Activated CD4-positive, CD25-positive, alpha-beta regulatory T cell treated with anti-CD3 and anti-CD28 coated beads, Interleukin-2, amount 50 U/mL, for 24 hours (primary cell): Measurements from ENCODE around the gene SHISA9.
"Not testable (repeated sequence)": the region's sequence is repeated elsewhere in the genome, so short reads cannot be mapped to it uniquely, and the experiment has no call there.

Experiments
- ATAC-seq, 2 donors: fragments of 150-1000 bp; cut with Tn5 transposase; one replicate each; pipeline ENCODE4 v1.10.0; 2021; ENCODE audit warnings: mild to moderate bottlenecking in 1 of 2, moderate library complexity in 1 of 2

Gene SHISA9

DNA sequence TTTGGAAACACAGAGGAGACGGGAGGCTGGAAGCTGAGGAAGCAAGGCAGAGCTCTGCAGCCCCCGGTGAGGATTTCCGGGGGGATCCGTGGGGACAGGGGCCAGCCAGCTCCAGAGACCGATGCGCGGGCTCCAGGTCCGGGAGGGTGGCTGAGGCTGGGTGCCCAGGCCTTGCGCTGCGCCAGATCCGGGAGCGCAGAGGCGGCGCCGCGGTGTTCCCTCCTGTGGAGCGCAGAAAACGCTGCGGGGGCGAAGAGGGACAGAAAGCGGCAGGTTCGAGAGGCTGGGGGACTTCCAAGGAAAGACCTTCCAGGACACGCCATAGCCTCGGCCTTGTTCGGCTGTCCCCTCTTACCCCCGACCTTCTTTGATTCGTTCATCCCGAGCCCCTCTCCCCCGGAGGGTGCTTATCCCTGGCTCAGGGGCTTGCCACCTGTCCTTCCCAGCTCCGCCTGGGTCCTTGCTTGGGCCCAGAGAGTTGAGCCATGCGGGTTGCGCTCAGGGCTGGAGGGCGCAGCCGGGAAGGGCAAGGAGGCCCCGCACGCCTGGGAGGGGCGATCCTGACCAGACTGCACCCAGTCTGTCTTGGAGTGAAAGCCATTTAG, 697 bp upstream of the SHISA9 start:
- no peak for ATAC-seq

DNA sequence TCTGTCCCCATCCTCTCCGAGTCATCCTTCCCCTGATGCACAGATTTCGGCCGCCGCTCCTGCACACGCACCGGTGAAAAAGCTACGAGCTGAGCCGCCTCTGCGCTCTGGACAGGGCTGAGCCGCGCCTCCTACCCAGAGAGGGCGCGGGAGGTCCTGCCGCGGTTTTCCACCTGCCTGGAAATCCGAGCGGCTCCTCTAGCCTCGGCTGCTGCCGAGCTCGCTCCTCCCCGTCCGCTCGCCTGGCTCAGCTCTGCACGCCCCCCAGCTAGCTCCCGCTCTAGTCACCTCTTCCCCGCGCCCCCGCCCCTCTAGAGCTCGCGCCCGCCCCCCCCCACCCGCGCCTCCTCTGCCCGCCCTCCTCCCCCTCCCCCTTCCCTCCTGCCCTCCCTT, 198 bp upstream of the SHISA9 start:
- ATAC-seq = no peak

DNA sequence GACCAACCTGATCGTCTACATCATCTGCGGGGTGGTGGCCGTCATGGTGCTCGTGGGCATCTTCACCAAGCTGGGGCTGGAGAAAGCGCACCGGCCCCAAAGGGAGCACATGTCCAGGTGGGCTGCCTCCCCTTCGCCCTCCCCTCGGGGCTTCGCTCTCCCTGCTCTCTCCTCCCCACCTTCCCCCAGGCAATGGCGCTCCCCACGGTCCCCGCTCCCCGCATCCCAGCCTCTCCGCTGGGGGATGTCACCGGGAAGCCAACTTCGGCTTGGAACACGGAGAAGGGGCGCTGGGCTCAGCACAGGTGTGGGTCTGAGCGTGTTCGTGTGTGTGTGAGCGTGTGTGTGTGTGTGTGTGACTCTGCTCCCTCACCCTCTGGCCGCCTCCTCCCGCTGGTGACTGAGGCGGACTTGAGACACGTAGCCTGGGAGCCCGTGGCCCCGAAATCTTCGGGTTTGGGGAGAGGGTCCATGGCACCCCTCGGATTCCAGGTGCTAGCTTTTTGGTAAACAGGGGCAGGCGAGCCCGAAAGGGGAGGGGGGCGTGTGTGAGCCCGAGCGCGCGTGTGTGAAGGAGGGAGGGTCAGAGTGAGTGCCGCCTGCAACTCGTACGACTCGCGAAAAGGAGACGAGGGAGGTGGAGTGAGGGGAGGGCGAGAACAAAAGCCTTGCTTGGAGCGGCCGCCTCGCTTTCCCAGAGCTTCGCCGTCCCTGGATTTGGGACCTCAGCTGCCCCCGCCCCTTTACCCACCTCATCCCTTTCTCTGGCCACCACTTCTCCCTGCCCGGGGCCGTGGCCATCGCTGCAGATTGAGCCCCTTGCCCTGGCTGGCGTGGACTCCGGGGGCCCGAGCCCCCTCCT, 1.3 kb downstream of the SHISA9 start:
- ATAC-seq = no peak

DNA sequence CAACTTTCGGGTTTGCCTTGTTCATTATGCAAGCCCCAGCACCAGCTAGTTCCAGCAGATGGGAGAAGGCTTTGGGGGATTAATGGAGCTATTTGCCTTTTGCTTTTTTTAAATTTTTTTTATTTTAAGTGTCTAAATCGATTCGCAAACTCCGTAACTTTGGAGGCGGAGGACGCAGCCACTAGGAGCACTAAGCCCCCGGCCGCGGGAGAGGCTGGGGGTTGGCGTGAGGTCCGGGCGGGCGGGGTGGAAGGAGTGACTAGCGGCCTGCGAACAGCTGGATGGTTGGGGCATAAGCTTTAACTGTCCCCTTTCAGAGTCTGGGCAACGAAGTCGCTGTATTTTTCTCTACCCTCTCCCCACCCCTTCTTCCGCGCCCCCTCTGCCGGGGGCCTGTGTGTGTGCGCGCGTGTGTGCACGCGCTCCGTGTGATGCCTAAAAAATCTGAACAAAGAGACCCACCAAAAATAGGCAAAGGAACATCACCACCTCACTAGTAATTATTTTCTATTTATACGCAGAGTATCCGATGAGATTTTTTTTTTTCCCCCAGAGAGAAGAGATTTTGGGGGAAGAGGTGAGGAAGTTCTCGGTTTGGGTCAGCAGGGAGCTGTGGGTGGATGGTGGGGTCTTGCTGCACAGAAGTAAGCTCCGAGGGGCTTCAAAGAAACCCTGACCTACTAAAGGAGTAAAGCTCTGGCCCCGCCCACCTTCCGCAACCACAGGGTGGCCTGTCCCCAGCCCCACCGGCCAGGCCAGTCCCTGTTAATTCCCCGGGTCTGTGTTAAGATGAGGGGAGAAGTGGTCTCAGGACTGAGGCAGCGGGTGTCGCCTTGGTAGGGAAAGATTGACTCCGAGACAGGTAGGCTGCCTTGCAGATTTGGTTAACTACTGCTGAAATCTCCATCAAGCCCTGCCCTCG, 2.3 kb downstream of the SHISA9 start:
- no peak for ATAC-seq

DNA sequence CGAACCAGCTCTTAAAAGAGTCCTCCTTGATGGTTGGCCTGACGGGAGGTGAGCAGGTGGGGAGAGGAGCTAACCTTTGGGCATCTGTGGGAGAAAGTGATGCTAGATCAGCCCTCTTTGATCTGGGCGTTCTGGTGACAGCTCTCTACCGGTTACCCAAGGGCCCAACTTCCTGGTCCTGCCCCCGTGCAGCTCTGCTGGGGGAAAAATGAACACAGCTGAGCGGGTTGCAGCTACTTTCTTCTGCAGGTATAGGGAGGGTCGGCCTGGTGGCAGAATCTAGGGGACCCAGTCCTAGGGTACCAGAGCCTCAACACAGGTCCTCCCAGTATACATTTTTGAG, 2.9 kb downstream of the SHISA9 start:
- ATAC-seq = no peak

DNA sequence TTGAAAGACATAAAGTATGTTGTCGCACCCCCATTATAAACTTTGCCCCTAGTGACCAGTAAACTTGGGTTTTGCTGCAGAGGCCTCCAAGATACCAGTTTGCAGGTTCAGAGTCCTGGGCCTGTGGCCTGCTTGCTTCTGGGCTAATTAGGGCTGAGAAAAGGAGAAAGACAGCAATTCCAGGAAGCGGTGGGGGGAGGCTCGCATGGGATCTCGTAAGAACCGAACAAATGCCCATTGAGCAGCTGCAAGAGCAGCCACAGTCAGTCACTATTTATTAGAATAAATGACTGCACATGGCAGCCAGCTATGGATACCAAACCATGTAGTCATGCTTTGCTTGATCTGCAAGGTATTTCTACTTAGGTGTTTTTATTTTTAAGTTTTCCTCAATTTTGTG, 4.9 kb downstream of the SHISA9 start:
- no peak for ATAC-seq

DNA sequence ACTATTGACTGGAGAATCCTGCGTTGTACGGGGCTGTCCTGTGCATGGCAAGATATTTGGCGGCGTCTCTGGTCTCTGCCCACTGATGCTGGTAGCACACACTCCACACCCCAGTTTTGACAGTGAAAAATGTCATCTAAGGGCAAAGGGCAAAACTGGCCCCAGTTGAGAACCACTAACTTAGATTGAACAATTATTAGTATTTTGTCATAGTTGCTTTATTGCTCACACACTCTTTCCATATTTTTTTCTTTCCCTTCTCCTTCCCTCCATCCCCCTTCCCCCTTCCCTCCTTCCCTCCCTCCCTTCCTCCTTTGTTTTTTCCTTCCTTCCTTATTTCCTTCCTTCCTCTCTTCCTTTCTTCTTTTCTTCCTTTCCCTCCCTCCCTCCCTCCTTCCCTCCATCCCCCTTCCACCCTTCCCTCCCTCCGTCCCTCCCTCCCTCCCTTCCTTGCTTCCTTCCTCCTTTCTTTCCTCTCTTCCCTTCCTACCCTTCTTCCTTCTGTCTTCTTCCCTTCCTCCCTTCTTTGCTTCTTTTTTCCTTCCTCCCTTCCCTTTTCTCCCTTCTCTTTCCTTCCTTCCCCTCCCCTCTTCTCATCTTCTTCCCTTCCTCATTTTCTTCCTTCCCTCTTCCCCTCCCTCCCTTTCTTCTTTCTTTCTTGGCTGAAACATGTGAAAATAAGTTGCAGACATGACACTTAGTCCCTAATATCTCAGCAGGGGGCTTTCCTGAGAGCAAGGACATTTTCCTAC, 5.5 kb downstream of the SHISA9 start:
- ATAC-seq = no peak

DNA sequence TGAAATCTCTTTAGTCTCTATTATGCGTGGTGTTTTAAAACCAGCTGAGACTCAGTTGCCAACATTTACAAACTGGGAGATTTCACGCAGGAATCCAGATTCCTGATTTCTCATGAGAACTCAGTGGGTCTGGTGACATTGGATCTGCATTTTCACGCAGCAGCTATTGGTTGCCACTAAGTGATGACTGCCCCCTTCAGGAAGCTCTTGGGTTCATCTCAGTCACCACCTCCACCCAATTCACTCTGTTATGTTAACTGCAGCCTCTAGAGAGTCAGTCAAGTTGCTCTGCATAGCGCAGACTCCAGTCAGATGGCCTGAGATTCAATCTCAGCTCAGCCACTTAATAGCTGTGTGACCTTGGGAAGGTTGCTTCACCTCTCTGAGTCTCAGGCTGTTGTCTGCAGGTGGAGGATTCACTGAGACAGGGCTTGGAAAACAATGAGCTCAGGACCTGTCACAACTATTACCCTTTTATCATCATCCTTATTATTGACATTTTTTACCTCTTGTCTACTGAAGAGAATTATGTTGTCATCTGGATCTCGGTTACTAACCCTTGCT, 6.4 kb downstream of the SHISA9 start:
- ATAC-seq = no peak

DNA sequence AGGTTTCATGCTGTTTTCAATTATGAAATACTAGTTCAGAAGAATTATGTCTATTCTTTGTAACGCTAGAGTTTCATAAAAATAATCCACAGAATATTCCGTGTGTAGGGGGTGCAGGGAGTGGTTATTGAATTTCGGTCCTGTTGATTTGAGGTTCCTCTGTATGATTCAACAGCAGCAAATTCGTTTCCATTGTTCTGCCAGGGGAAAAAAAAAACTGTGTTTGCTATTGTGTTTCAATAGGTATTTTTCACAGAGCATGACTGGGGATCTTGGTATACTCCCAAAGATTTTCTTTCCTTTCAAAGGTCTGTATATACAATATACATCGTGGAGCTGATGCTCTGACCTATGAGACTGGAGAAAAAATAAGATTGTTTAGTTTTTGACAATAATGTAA, 15.8 kb downstream of the SHISA9 start:
- no peak for ATAC-seq

DNA sequence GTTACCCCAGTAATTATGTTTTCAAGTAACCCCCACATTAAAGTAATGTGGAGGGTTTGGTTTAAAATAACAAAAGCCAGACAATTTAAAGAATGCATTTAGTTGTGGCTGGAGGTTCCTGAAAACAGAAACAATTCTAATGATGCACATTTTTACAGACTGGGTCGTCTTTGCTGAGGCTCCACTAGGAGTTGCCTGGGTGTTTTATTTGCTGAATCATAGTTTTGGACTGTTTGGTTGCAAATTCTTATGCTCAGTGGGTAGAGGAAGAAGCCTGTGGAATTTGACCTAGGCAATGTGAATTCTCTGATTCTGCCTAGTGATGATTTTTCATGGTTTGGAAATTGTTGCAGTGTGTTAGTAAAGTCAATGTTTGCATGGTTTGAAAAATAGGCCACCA, 16.3 kb downstream of the SHISA9 start:
- no peak for ATAC-seq

DNA sequence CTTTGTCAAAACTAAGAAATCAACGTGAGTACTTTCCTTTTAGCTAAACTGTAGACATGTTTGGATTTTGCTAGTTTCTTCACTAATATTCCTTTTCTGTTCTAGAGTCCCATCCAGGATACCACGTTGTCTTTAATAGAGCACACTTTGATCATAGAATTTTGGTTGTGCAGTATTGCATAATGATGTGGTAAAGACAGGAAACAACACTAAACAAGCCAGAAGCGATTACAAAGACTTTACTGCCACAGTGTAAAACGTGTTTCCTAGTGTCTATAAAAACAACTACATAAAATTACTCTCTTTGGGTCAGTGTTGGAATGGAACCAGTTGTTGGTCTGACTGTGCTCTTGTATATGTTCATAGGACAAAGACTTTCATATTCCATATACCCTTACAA, 19.3 kb downstream of the SHISA9 start:
- ATAC-seq = no peak

DNA sequence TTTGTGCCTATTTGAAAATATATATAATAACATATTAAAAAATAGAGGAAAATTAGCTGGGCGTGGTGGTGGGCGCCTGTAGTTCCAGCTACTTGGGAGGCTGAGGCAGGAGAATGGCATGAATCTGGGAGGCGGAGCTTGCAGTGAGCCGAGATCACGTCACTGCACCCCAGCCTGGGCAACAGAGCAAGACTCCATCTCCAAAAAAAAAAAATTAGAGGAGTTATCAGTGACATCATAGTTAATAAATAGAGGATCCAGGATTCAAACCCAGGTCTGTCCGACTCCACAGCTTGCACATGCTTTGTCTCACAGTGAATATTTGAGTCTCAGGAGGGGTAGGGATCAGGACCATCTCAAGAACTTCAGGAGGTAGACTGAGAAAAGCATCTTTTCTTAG, 22.2 kb downstream of the SHISA9 start:
- ATAC-seq = not testable (repeated sequence)

DNA sequence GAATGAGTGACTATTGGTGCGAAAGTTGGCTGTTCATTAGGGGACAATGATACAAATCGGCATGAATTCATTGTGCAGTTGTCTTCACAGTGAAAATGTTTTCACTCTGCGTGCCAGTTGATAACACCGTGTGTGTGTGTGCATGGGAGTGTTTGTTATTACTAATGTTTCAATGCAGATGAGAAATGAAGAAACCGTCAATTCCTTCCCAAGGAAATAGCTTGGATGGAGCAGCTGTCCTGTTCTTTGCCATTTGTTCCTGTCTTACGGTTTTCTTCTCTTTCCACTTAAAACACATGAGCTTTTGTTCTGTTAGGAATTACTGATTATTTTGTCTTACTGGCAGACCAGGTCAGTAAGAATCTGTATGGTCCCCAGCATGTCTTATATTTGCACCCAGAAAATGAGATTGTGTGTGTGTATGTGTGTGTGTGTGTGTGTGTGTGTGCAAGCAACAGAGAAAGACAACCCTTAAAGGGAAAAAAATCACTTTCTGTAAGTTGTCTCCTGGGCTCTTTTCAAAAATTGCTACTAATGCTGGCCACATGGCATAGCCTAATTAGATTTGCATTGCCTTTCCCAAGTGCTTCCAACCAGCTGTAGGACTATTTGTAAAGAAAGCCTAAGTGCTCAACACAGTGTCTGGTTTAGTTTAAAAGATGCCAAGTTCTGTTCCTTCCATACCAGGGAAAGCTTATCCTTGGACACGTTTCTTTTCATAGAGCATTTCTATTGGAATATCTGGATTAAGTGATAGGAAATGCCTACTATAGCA, 23.8 kb downstream of the SHISA9 start:
- ATAC-seq = no peak

DNA sequence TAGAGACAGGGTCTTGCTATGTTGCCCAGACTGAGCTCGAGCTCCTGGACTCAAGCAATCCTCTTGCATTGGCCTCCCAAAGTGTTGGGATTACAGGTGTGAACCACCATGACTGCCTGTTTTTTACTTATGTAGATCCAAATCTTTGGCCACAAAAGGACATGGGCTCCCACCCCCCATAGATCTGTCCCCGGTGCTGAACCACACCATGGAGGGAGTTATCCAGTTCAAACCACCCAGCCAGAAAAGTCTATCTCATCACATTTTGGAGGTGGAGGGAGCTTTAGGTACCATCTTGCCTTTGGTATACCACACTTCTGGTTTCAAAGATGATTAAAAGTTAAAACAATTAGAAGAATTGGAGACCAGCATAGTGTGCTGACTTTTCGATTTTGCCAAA, 26.2 kb downstream of the SHISA9 start:
- ATAC-seq = no peak

DNA sequence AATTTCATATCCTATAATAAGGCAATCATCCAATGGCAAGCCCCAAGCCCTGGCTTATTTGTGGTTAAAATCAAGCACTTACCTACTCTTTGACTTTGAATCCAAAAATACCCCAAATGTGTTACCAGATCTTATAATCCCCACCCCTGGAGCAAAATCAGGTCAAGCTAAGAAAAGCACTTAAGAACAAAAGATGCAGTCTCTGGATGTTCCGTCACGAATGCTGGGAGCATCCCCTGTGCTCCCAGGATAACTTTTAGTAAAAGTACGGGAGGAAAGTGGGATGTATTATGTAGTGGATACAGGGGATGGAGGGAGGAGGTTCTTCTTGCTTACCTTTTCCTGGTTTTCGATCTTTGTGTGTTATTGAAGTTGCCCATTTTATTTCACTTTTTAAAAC, 29.5 kb downstream of the SHISA9 start:
- ATAC-seq = no peak

DNA sequence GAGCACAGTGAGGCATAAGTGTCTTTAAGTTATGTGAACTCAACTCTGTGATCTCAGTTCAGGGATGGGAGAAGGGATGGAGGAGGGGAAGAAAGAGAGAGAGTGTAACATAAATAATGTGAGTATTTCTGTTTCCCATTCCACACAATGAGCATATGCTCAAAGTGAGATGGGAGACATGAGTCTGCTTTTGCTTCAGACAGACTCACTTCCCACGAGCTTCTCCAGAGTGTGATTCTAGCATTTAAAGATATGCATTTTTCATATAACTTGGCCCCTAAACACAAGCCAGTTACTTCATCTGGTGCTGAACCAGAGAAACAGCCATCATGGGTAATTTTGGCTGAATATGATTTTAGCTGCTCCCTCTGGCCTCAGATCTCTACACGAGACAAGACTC, 35.0 kb downstream of the SHISA9 start:
- no peak for ATAC-seq

DNA sequence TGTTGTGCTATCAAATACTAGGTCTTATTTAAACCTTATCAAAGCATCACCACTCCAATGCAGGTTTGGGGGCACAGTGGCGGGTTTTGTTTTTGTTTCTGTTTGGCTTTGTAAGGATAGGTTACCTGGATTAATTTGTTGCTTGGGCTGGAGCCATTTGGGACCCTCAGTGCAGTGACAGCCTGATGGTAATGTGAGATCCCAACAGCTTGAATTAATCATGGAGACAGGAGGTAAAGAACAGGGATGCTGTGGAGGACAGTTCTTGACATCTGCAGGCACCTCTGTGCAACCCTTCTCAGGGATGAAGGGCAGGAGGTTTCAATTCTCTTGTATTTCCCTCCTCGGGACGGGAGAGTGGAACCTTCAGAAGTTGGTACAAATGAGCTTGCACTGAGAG, 40.5 kb downstream of the SHISA9 start:
- ATAC-seq = no peak

DNA sequence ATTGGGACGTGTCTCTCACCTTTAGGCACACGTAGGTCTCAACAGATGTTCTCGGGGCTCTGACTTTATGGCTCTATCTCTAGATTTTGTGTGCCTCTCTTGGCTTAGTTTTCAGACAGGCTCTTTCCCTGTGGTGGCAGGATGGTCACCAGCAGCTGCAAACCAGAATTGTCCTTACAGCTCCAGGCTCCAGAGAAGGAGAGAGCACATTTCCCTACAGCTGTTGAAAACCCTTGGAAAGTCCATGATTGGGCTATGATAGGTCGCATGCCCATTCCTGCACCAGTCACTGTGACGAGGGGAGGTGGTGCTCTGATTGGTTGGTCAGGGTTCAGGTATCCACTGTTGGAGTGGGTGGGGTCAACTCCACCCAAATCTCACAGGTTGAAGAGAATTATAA, 41.5 kb downstream of the SHISA9 start:
- no peak for ATAC-seq

DNA sequence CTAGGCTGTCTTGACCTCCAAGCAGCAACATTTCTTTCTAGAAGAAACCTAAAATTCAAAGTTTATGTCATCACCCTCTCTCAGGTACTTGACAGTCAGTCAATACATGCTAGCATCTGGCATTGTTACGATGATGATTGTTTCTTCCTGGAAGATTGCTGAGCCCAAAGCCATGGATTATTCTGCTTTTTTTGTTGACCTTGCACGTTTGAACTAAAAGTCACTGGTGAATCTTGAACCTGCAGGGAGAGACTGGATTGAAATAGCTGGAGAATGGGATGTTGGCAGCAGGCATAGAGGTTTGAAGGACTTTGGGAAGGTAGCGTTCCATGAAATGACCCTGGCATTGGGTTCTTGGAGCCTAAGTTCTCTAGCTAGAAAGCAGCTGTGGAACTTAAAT, 42.9 kb downstream of the SHISA9 start:
- no peak for ATAC-seq

DNA sequence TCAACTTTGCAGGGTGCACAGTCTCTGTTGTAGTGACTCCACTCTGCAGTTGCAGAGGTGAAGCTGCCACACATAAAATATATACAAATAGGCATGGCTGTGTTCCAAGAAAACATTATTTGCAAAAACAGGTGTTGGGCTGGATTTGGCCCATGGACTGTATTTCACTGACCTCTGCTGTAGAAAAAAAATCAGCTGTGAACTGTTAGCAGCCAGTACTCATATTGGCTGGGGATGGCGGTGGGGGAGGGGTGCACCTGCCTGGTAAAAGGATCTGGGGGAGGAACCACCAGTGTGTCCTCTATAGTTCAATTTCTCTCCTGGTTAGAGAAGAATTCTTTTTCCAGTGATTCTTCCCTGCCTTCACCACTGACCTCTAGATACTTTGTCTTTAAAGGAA, 50.0 kb downstream of the SHISA9 start:
- ATAC-seq = no peak

DNA sequence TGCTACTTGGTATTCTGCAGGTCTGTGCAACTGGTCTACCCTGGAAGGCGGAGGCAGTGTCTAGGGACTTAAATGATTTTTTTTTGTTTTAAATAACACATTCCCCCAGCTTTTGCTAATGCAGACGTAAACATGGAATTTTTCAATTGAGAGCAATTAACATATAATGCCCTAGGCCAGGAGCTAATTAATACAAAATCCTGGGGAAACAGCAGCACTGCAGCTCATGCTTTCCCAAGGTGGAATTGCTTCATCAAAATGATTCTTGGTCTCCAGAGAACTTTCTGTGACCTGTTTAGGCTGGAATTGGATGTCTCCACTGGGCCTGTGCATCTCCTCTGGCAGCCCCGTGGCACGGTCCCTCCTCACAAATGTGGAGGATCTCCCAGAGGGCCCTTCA, 50.6 kb downstream of the SHISA9 start:
- no peak for ATAC-seq

DNA sequence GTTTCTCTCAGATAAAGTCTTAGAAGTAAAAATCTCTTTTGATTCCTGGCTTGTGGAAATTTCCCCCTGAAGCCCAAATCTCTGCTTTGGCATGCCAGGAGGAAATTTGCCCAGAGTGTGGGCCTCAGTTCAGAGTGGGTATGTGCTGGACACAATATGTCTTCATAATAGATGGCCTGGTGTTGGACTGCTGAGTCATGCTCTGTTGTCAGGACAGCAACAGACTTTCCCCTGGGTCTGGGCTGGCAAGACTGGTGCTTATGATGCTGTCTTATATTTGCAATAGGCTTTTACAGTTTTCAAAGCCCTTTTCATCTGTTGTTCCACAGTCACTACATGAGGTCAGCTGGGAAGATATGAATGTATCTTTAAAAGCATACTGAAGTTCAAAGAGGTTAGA, 57.0 kb downstream of the SHISA9 start:
- no peak for ATAC-seq
